ENCODE data around the gene ACTR5. TPM values are rescaled to one million over a fixed set of nuclear protein-coding genes. Genes with fewer than 3 reads are reported as not detected.

The ACTR5 gene
- total RNA-seq, 1 experiment from 2014 or later: 22.0 TPM

GRCh38 chr20:38700926-38701325, 47.3 kb upstream of the ACTR5 start:
- ChIA-PET POLR2A (no interaction called here), CTCF (no interaction called here), RAD21 (ENCODE audit: low non-redundant PET in 1 of 2, low total read pairs in 2 of 2, uncharacterized antibody in 2 of 2, unreplicated experiment in 2 of 2) (no interaction called here)
- ATAC-seq (no peak), DNase-seq (ENCODE audit: low read depth, low spot score) (no peak)
- no peaks in the 10 kb centered on the region for H3K9me3 ChIP-seq (ENCODE audit: control insufficient read depth in 1 of 2, insufficient read depth in 1 of 2, low read depth in 1 of 2, low read length in 2 of 2)
- H3K4me2 ChIP-seq (ENCODE audit: low read length): no peak overlapping the region
- H4K20me1 ChIP-seq (ENCODE audit: insufficient read depth): no peaks in the 10 kb centered on the region
- no peaks in the 10 kb centered on the region for H3K36me3 ChIP-seq (ENCODE audit: control insufficient read depth in 1 of 2, insufficient read depth in 2 of 2, low read length in 2 of 2)
- TF ChIP-seq SIN3A (IDR thresholded peaks at IDR 0.05; ENCODE audit: low read depth) (no peak), TCF7L2 (IDR thresholded peaks at IDR 0.05; ENCODE audit: borderline replicate concordance, extremely low read depth, insufficient read depth, insufficient read length) (no peak), JUND (IDR thresholded peaks at IDR 0.05) (no peak), ZNF274 (IDR thresholded peaks at IDR 0.05; ENCODE audit: low read depth, low read length) (no peak), ELF1 (IDR thresholded peaks at IDR 0.05; ENCODE audit: borderline replicate concordance, low read depth) (no peak), EGR1 (IDR thresholded peaks at IDR 0.05; ENCODE audit: low read depth) (no peak), SP1 (IDR thresholded peaks at IDR 0.05; ENCODE audit: low read depth) (no peak), POLR2A (IDR thresholded peaks at IDR 0.05; ENCODE audit: borderline replicate concordance, extremely low read depth, insufficient read depth, insufficient read length) (no peak), CEBPB (IDR thresholded peaks at IDR 0.05; ENCODE audit: low read depth) (no peak), ZBTB33 (IDR thresholded peaks at IDR 0.05; ENCODE audit: extremely low read depth, insufficient replicate concordance, low read length) (no peak), ZFX (IDR thresholded peaks at IDR 0.05) (no peak), RAD21 (IDR thresholded peaks at IDR 0.05; ENCODE audit: low read depth) (no peak), ATF3 (IDR thresholded peaks at IDR 0.05) (no peak), MAX (IDR thresholded peaks at IDR 0.05) (no peak), CBX3 (IDR thresholded peaks at IDR 0.05; ENCODE audit: low read depth) (no peak), YY1 (IDR thresholded peaks at IDR 0.05; ENCODE audit: extremely low read depth, insufficient replicate concordance, low read depth, low read length) (no peak)
- TF ChIP-seq, protein P1, sequence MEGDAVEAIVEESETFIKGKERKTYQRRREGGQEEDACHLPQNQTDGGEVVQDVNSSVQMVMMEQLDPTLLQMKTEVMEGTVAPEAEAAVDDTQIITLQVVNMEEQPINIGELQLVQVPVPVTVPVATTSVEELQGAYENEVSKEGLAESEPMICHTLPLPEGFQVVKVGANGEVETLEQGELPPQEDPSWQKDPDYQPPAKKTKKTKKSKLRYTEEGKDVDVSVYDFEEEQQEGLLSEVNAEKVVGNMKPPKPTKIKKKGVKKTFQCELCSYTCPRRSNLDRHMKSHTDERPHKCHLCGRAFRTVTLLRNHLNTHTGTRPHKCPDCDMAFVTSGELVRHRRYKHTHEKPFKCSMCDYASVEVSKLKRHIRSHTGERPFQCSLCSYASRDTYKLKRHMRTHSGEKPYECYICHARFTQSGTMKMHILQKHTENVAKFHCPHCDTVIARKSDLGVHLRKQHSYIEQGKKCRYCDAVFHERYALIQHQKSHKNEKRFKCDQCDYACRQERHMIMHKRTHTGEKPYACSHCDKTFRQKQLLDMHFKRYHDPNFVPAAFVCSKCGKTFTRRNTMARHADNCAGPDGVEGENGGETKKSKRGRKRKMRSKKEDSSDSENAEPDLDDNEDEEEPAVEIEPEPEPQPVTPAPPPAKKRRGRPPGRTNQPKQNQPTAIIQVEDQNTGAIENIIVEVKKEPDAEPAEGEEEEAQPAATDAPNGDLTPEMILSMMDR (IDR thresholded peaks at IDR 0.05 in 2 of 3, conservative IDR thresholded peaks at IDR 0.05 in 1 of 3; ENCODE audit: borderline replicate concordance in 1 of 3, insufficient read depth in 1 of 3, low read depth in 2 of 3, low read length in 2 of 3): no peak
- TF ChIP-seq, protein P2, sequence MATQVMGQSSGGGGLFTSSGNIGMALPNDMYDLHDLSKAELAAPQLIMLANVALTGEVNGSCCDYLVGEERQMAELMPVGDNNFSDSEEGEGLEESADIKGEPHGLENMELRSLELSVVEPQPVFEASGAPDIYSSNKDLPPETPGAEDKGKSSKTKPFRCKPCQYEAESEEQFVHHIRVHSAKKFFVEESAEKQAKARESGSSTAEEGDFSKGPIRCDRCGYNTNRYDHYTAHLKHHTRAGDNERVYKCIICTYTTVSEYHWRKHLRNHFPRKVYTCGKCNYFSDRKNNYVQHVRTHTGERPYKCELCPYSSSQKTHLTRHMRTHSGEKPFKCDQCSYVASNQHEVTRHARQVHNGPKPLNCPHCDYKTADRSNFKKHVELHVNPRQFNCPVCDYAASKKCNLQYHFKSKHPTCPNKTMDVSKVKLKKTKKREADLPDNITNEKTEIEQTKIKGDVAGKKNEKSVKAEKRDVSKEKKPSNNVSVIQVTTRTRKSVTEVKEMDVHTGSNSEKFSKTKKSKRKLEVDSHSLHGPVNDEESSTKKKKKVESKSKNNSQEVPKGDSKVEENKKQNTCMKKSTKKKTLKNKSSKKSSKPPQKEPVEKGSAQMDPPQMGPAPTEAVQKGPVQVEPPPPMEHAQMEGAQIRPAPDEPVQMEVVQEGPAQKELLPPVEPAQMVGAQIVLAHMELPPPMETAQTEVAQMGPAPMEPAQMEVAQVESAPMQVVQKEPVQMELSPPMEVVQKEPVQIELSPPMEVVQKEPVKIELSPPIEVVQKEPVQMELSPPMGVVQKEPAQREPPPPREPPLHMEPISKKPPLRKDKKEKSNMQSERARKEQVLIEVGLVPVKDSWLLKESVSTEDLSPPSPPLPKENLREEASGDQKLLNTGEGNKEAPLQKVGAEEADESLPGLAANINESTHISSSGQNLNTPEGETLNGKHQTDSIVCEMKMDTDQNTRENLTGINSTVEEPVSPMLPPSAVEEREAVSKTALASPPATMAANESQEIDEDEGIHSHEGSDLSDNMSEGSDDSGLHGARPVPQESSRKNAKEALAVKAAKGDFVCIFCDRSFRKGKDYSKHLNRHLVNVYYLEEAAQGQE (IDR thresholded peaks at IDR 0.05; ENCODE audit: low read depth): no peak
- intact Hi-C loops (cut with micrococcal nuclease): no loop called here
- H3K9ac ChIP-seq (ENCODE audit: low read length): no peak overlapping the region
- peaks cover 77% of the 10 kb centered on the region for H3K27me3 ChIP-seq (ENCODE audit: insufficient read depth, low read length)
- no peak overlapping the region for H2AFZ ChIP-seq (ENCODE audit: low read depth, low read length, poor library complexity, severe bottlenecking)
- H3K4me1 ChIP-seq (ENCODE audit: control insufficient read depth in 1 of 2, insufficient read depth in 2 of 2, low read length in 2 of 2): no peaks in the 10 kb centered on the region
- H3K9me2 ChIP-seq (ENCODE audit: insufficient read depth): no peaks in the 10 kb centered on the region
- H3K27ac ChIP-seq (ENCODE audit: low read depth, low read length): no peak overlapping the region
- H3K4me3 ChIP-seq (replicated peaks in 1 of 2; ENCODE audit: low read depth in 1 of 2, low read length in 2 of 2): no peak overlapping the region
- BruUV-seq (replicated peaks): no TSS peak
- H3K79me2 ChIP-seq (ENCODE audit: insufficient read depth, low read length): no peaks in the 10 kb centered on the region

Data from HCT116 (cell line).